Thymus (tissue), 11 donors: ENCODE data around the gene MYH10. TPM values are rescaled to one million over a fixed set of nuclear protein-coding genes. Genes with fewer than 3 reads are reported as not detected.

Source experiments
- DNase-seq, 9 donors: peaks; one replicate each; pipeline ENCODE4 v3.0.0-alpha.2; 2013; ENCODE audit warnings: low spot score in 9 of 9, low read depth in 6 of 9, missing footprints in 1 of 9
- H3K27ac ChIP-seq, 2 donors: one replicate each; pipeline ENCODE4 v1.5.1; 2013; ENCODE audit warnings: control low read depth in 1 of 2, low read depth in 1 of 2, low read length in 1 of 2, mild to moderate bottlenecking in 1 of 2, moderate library complexity in 1 of 2
- H3K27me3 ChIP-seq, 2 donors: one replicate each; pipeline ENCODE4 v1.5.1; 2013; ENCODE audit warnings: low read length in 1 of 2; ENCODE audit not compliant: control insufficient read depth in 2 of 2, insufficient read depth in 1 of 2
- H3K36me3 ChIP-seq, 2 donors: one replicate each; pipeline ENCODE4 v1.5.1; 2013; ENCODE audit warnings: low read length in 1 of 2, mild to moderate bottlenecking in 1 of 2, moderate library complexity in 1 of 2; ENCODE audit not compliant: control insufficient read depth in 2 of 2, insufficient read depth in 2 of 2
- H3K4me1 ChIP-seq, 2 donors: one replicate each; pipeline ENCODE4 v1.5.1; 2013; ENCODE audit warnings: low read length in 2 of 2; ENCODE audit not compliant: control insufficient read depth in 2 of 2, insufficient read depth in 2 of 2
- H3K4me3 ChIP-seq, 2 donors: one replicate each; pipeline ENCODE4 v1.5.1; 2013; ENCODE audit warnings: low read length in 2 of 2, control low read depth in 1 of 2, mild to moderate bottlenecking in 1 of 2
- H3K9me3 ChIP-seq, 2 donors: one replicate each; pipeline ENCODE4 v1.5.1; 2013; ENCODE audit warnings: low read length in 1 of 2, mild to moderate bottlenecking in 1 of 2; ENCODE audit not compliant: control insufficient read depth in 2 of 2, insufficient read depth in 1 of 2
- WGBS: extraction: QIAGEN DNeasy Blood & Tissue Kit; methylation state at CpG from one replicate; pipeline ENCODE4 v1.1.7; 2013; 5-methylcytosine and 5-hydroxymethylcytosine counted together
- polyA plus RNA-seq: library from polyadenylated mRNA; stranded (reverse); fragments of 200-250 nt; gene quantifications from one replicate; pipeline ENCODE4 v1.2.3, GENCODE V29; 2013
- total RNA-seq: library from RNA; stranded (reverse); fragments of 120-200 nt; gene quantifications from one replicate; pipeline ENCODE4 v1.2.4, GENCODE V29; 2013
- donor health status: healthy.

The MYH10 gene
- total and polyA plus RNA-seq, 2 donors = 4.2 to 13.2 TPM

DNA sequence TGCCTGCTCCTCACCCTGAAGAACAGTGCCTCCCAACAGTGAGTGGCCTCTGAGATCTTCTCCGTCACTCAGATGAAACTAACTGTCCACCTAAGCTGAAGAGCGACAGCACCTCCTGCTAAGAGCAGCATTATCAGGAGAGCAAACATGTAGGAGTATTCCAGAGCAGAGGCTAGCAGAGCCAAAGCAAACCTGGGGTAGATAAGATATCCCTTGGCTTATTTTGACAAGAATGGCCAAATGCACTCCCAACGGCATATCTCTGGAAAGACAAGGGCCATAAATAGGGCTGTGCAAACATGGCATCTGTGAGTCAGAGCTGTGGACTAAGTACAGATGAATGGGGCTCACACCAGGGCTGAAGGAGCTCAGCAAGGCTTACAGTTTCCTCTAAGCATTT lies 98.5 kb downstream of the MYH10 start:
- no peak for DNase-seq
- Histone ChIP-seq H3K4me1 (no peaks in the 10 kb centered on the region), H3K27ac (no peak overlapping the region), H3K4me3 (no peak overlapping the region), H3K27me3 (no peaks in the 10 kb centered on the region), H3K36me3 (peaks cover 0 to 6% of the 10 kb centered on the region in 2 donors), H3K9me3 (no peaks in the 10 kb centered on the region)
- WGBS = 97% methylated on average over 3 of the region's 3 CpGs

DNA sequence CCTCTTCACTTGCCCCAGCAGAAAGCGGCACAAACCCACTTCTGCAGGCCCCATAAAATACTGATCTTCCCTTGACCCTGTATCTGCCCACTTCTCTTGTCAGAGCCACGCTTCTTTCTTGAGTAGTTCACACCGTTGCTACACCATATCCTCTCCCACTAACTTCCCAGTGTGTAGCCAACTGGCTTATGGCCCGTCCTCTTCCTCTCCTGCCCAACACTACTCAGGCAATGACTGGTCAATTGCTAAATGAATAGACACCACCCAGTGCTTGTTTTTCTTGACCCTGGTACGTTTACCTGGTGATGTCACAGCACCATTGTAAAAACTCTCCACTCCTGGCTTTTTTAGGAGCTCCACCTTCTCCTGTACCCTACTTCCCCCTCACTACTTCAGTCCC lies 107.9 kb downstream of the MYH10 start:
- no peaks in the 10 kb centered on the region for H3K27me3 ChIP-seq
- no peak overlapping the region for H3K27ac ChIP-seq
- no peaks in the 10 kb centered on the region for H3K9me3 ChIP-seq
- H3K4me1 ChIP-seq = no peaks in the 10 kb centered on the region
- DNase-seq = no peak
- WGBS = 91% methylated on average over 5 of the region's 5 CpGs
- no peak overlapping the region for H3K4me3 ChIP-seq
- H3K36me3 ChIP-seq = peaks cover 0 to 3% of the 10 kb centered on the region in 2 donors

DNA sequence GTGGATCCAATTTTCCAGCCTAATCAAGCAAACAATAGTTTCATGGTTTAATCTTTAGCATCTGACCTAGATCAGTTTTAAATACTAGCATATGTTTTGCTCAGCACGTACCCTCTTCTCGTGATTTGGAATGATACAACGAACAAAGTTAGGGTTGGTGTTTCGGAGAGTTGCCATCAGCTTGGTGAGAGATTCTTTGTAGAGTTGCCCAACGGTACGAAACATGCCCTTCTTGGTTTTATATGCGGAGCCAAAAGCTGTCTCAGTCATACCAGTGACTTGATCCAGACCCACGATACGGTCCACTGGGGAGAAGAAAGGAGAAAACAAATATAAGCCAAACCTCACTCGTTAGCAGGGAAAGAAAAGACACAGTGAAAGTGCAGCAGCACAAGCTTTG lies 109.5 kb downstream of the MYH10 start:
- Histone ChIP-seq H3K36me3 (peaks cover 0 to 3% of the 10 kb centered on the region in 2 donors), H3K27me3 (no peaks in the 10 kb centered on the region), H3K27ac (no peak overlapping the region), H3K4me3 (no peak overlapping the region), H3K9me3 (no peaks in the 10 kb centered on the region), H3K4me1 (no peaks in the 10 kb centered on the region)
- WGBS = 99% methylated on average over 10 of the region's 10 CpGs
- no peak for DNase-seq

DNA sequence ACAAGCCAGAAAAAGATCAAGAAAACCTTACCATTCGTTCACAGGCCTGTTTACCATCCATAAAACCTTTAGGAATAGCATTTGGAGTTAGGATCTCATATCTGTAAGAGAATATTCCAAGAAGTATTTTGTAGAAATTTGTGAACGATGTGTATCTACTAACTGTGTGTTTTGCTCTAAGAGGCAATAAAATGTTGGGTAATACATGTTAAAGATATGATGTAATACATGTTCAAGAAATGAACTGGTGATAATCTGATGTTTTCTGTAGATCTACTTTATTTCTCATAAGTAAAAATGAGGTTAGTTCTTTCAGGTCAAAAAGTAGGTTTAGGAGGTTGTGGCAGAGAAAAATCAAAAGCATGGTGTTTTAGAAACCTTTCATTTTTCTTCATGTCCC lies 111.7 kb downstream of the MYH10 start:
- H3K9me3 ChIP-seq = no peaks in the 10 kb centered on the region
- no peaks in the 10 kb centered on the region for H3K4me1 ChIP-seq
- 90% methylated on average over 2 of the region's 2 CpGs for WGBS
- no peak for DNase-seq
- H3K27me3 ChIP-seq = no peaks in the 10 kb centered on the region
- no peak overlapping the region for H3K4me3 ChIP-seq
- H3K36me3 ChIP-seq = peaks cover 0 to 3% of the 10 kb centered on the region in 2 donors
- no peak overlapping the region for H3K27ac ChIP-seq

DNA sequence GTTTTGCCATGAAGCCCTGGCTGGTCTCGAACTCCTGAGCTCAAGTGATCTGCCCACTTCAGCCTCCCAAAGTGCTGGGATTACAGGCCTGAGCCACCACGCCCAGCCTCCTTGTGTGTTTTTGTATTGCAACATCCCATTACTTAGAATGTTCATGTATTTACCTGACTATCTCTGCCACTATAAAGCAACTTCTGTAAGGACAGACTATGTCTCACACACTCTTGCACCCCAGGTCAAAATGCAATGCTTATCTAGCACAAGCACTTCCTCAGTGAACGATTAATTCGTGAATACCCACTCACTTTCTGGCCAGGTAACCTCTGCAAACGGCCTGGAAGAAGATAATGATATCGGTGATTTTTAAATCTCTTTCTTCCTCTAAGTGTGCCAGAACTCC lies 112.2 kb downstream of the MYH10 start:
- Histone ChIP-seq H3K9me3 (no peaks in the 10 kb centered on the region), H3K4me1 (no peaks in the 10 kb centered on the region), H3K27ac (no peak overlapping the region), H3K36me3 (peaks cover 0 to 8% of the 10 kb centered on the region in 2 donors), H3K4me3 (no peak overlapping the region), H3K27me3 (no peaks in the 10 kb centered on the region)
- WGBS = 98% methylated on average over 6 of the region's 6 CpGs
- no peak for DNase-seq

DNA sequence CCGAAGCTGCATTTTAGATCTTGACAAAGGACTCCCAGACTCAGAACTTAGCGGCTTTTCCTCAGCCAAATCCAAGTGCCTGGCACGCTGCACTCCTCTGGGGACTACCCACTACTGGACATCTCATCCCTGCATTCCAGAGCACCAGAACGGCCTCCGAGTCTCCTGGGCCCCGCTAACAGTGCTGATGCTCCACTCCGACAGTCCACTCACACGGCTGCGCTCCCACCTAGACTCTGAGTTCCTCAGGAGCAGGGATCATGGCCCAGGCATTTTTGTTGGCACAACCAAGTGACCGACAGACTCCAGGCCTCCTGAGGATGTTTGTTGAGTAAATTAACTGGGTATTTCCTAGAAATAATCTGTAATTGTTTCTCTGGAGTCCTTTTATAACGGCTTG lies 115.7 kb downstream of the MYH10 start:
- DNase-seq = no peak
- Histone ChIP-seq H3K36me3 (peaks cover 0 to 8% of the 10 kb centered on the region in 2 donors), H3K27me3 (no peaks in the 10 kb centered on the region), H3K4me3 (no peak overlapping the region), H3K27ac (no peak overlapping the region), H3K4me1 (no peaks in the 10 kb centered on the region), H3K9me3 (no peaks in the 10 kb centered on the region)
- 98% methylated on average over 11 of the region's 11 CpGs for WGBS

DNA sequence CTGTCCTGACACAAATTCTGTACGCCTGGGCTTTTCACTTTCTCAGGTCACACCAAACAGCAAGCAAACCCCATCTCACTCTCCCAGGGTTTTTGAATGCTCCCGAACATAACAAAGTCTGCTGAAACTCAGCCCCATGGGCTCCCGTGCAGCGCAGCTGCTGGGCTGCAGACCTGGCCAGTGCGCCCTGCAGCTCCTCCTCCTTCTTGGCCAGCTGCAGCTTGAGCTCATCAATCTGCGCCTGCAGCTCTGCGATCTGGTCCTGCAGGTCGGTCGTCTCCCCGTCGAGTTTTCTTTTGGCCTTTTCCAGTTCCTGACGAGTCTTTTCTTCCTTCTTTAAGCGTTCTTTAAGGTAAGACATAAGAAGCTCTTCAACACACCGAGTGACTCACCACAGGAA lies 124.4 kb downstream of the MYH10 start:
- no peaks in the 10 kb centered on the region for H3K9me3 ChIP-seq
- H3K4me3 ChIP-seq = no peak overlapping the region
- no peak overlapping the region for H3K27ac ChIP-seq
- WGBS = 96% methylated on average over 14 of the region's 14 CpGs
- DNase-seq = no peak
- H3K27me3 ChIP-seq = no peaks in the 10 kb centered on the region
- no peaks in the 10 kb centered on the region for H3K4me1 ChIP-seq
- H3K36me3 ChIP-seq = peaks cover 3 to 5% of the 10 kb centered on the region in 2 donors

DNA sequence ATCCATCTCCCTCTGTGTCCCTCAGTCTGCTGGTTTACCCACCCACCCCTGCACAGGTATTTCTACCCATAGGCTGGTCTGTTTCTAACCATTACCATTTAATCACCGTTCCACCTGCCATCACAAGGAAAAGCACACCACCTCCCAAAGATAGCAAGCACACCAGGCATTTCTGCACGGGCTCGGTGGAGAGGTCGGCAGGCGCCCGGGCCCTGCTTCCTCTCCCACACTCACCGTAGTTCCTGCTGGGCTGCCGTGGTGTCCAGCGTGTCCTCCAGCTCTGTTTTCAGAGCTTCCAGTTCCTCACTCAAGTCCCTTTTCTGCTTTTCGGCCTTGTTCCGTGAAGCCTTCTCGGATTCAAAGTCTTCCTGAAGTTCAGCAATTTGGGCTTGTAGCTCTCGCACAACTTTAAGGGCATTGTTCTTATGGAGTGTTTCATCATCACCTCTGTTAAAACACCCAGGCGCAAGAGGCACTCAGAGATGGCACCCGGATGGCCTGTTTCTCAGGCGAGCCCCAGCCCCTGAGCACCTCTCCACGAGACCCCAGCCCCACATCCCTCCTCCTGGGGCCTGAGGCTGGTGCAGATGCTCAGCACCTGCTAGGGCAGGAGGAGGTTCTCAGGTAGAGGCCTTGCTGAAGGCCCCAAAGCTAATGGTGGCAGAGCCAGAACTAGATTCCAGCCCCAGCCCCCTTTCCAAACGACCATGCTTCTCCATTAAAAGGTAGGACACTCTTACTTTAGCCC lies 125.9 kb downstream of the MYH10 start:
- Histone ChIP-seq H3K27ac (no peak overlapping the region), H3K4me3 (no peak overlapping the region), H3K36me3 (peaks cover 3 to 12% of the 10 kb centered on the region in 2 donors), H3K27me3 (no peaks in the 10 kb centered on the region), H3K9me3 (no peaks in the 10 kb centered on the region), H3K4me1 (no peaks in the 10 kb centered on the region)
- no peak for DNase-seq
- WGBS = 97% methylated on average over 18 of the region's 18 CpGs

DNA sequence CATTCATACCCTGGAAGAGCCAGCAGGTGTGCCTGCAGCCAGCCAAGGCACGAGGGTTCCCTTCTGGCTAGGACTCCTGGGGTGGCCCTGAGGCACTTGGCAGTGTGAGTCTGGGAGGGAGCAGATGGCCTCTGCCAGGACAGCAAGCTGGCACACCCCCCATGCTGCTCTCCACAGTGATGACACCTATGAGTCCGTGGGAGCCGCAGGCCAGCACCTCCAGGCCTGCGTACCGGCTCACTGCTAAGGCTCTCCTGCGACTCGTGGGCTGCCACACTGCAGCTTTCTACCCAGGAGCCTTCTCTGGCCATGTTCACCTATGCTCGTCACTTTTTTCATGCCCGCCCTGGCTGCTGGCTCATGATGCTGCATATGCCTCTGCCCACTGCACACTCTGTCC lies 126.7 kb downstream of the MYH10 start:
- no peak overlapping the region for H3K4me3 ChIP-seq
- no peak for DNase-seq
- no peak overlapping the region for H3K27ac ChIP-seq
- no peaks in the 10 kb centered on the region for H3K27me3 ChIP-seq
- WGBS = 97% methylated on average over 9 of the region's 9 CpGs
- H3K9me3 ChIP-seq = no peaks in the 10 kb centered on the region
- no peaks in the 10 kb centered on the region for H3K4me1 ChIP-seq
- H3K36me3 ChIP-seq = peaks cover 3 to 15% of the 10 kb centered on the region in 2 donors
